Measurements from ENCODE around the gene SLC35F6. TPM values are rescaled to one million over a fixed set of nuclear protein-coding genes. Genes with fewer than 3 reads are reported as not detected.
A peak's percentile ranks its signal among the peaks of the same experiment; 100 is the strongest.

SLC35F6 gene
- 22.9 and 23.5 TPM in 2 replicates for polyA plus RNA-seq (2013)

- no peaks in the 10 kb centered on the region for H3K27me3 ChIP-seq (ENCODE audit: insufficient read depth, low read length)
- H2BK120ac ChIP-seq (ENCODE audit: insufficient read depth, low read length, poor library complexity), result peak within 1 kb of the TSS; percentile 69
- peak within 1 kb of the TSS; percentile 71 for H3K18ac ChIP-seq (ENCODE audit: low read length)
- no CpG with 5 or more reads among the region's 68 CpGs for WGBS (ENCODE audit: extremely low coverage, insufficient coverage, insufficient read length)
- H3K23ac ChIP-seq (ENCODE audit: low read length), result no peak within 1 kb of the TSS
- peak within 1 kb of the TSS; percentile 73 for H3K4me2 ChIP-seq (ENCODE audit: low read length)
- no peak within 1 kb of the TSS for H3K27ac ChIP-seq (ENCODE audit: low read depth, low read length)
- H4K12ac ChIP-seq (ENCODE audit: low read depth, low read length), result peak within 1 kb of the TSS; percentile 57
- peaks cover 6% of the 10 kb centered on the region for H3K79me1 ChIP-seq (ENCODE audit: low read length)
- H3K4me3 ChIP-seq (ENCODE audit: low read depth, low read length), result peak within 1 kb of the TSS; percentile 89
- peaks cover 10% of the 10 kb centered on the region for H3K79me2 ChIP-seq (ENCODE audit: control insufficient read depth, insufficient read depth, low read length, poor library complexity)
- H3K9me3 ChIP-seq (ENCODE audit: insufficient read depth, low read depth, low read length), result no peaks in the 10 kb centered on the region
- H2AK5ac ChIP-seq (ENCODE audit: low read length), result peak within 1 kb of the TSS; percentile 21
- H4K8ac ChIP-seq (ENCODE audit: low read depth, low read length), result peak within 1 kb of the TSS; percentile 80
- H2AFZ ChIP-seq (ENCODE audit: insufficient read depth, low read length, poor library complexity), result peak within 1 kb of the TSS; percentile 80
- no peak within 1 kb of the TSS for H2BK12ac ChIP-seq (ENCODE audit: low read length)
- H3K4ac ChIP-seq (ENCODE audit: low read depth, low read length), result peak within 1 kb of the TSS; percentile 67
- peak within 1 kb of the TSS; percentile 85 for H3K14ac ChIP-seq (ENCODE audit: low read length)
- H3K36me3 ChIP-seq (ENCODE audit: control insufficient read depth in 1 of 2, insufficient read depth in 2 of 2, low read length in 2 of 2), result peaks cover 0 to 2% of the 10 kb centered on the region in 2 experiments
- H4K91ac ChIP-seq (ENCODE audit: low read depth, low read length), result peak within 1 kb of the TSS; percentile 76
- peak within 1 kb of the TSS; percentile 65 for H2BK5ac ChIP-seq (ENCODE audit: low read depth, low read length, poor library complexity)
- peak within 1 kb of the TSS; percentile 91 for H3K9ac ChIP-seq (ENCODE audit: low read length)
- H3K4me1 ChIP-seq (ENCODE audit: control insufficient read depth in 1 of 2, insufficient read depth in 2 of 2, low read length in 2 of 2), result peaks cover 16 to 25% of the 10 kb centered on the region in 2 experiments
- peak; percentile 80 to 86 for DNase-seq
Observed at GRCh38 chr2:26764078-26764887, at the start of gene SLC35F6. Gene SLC35F6 (plus strand): TSS chr2:26764284. CDS start chr2:26764350, 66 bp downstream.

GRCh38 chr2:26715528-26716270, 48.4 kb upstream of the SLC35F6 start:
- Histone ChIP-seq H3K4me3 (ENCODE audit: low read depth, low read length) (no peak overlapping the region), H3K27me3 (ENCODE audit: insufficient read depth, low read length) (no peaks in the 10 kb centered on the region), H3K79me1 (ENCODE audit: low read length) (no peaks in the 10 kb centered on the region), H3K9me3 (ENCODE audit: insufficient read depth, low read depth, low read length) (no peaks in the 10 kb centered on the region), H2AFZ (ENCODE audit: insufficient read depth, low read length, poor library complexity) (no peak overlapping the region), H2AK5ac (ENCODE audit: low read length) (no peak overlapping the region), H4K12ac (ENCODE audit: low read depth, low read length) (no peak overlapping the region), H4K8ac (ENCODE audit: low read depth, low read length) (no peak overlapping the region), H3K36me3 (ENCODE audit: control insufficient read depth in 1 of 2, insufficient read depth in 2 of 2, low read length in 2 of 2) (no peaks in the 10 kb centered on the region), H3K9ac (ENCODE audit: low read length) (no peak overlapping the region), H2BK12ac (ENCODE audit: low read length) (no peak overlapping the region), H3K4me1 (ENCODE audit: control insufficient read depth in 1 of 2, insufficient read depth in 2 of 2, low read length in 2 of 2) (no peaks in the 10 kb centered on the region), H3K14ac (ENCODE audit: low read length) (no peak overlapping the region), H3K27ac (ENCODE audit: low read depth, low read length) (no peak overlapping the region), H4K91ac (ENCODE audit: low read depth, low read length) (no peak overlapping the region), H2BK5ac (ENCODE audit: low read depth, low read length, poor library complexity) (no peak overlapping the region), H3K4ac (ENCODE audit: low read depth, low read length) (no peak overlapping the region), H3K18ac (ENCODE audit: low read length) (no peak overlapping the region), H3K79me2 (ENCODE audit: control insufficient read depth, insufficient read depth, low read length, poor library complexity) (no peaks in the 10 kb centered on the region), H2BK120ac (ENCODE audit: insufficient read depth, low read length, poor library complexity) (no peak overlapping the region), H3K4me2 (ENCODE audit: low read length) (no peak overlapping the region), H3K23ac (ENCODE audit: low read length) (no peak overlapping the region)
- WGBS (ENCODE audit: extremely low coverage, insufficient coverage, insufficient read length), result no CpG with 5 or more reads among the region's 13 CpGs
- DNase-seq, result no peak

GRCh38 chr2:26716340-26716739, 47.7 kb upstream of the SLC35F6 start:
- Histone ChIP-seq H3K9ac (ENCODE audit: low read length) (no peak overlapping the region), H2AK5ac (ENCODE audit: low read length) (no peak overlapping the region), H2BK120ac (ENCODE audit: insufficient read depth, low read length, poor library complexity) (no peak overlapping the region), H3K4me3 (ENCODE audit: low read depth, low read length) (no peak overlapping the region), H3K14ac (ENCODE audit: low read length) (no peak overlapping the region), H3K79me2 (ENCODE audit: control insufficient read depth, insufficient read depth, low read length, poor library complexity) (no peaks in the 10 kb centered on the region), H3K79me1 (ENCODE audit: low read length) (no peaks in the 10 kb centered on the region), H3K9me3 (ENCODE audit: insufficient read depth, low read depth, low read length) (no peaks in the 10 kb centered on the region), H3K27ac (ENCODE audit: low read depth, low read length) (no peak overlapping the region), H4K91ac (ENCODE audit: low read depth, low read length) (no peak overlapping the region), H2BK5ac (ENCODE audit: low read depth, low read length, poor library complexity) (no peak overlapping the region), H3K4me2 (ENCODE audit: low read length) (no peak overlapping the region), H3K36me3 (ENCODE audit: control insufficient read depth in 1 of 2, insufficient read depth in 2 of 2, low read length in 2 of 2) (no peaks in the 10 kb centered on the region), H2AFZ (ENCODE audit: insufficient read depth, low read length, poor library complexity) (no peak overlapping the region), H3K23ac (ENCODE audit: low read length) (no peak overlapping the region), H3K18ac (ENCODE audit: low read length) (no peak overlapping the region), H4K12ac (ENCODE audit: low read depth, low read length) (no peak overlapping the region), H4K8ac (ENCODE audit: low read depth, low read length) (no peak overlapping the region), H3K4me1 (ENCODE audit: control insufficient read depth in 1 of 2, insufficient read depth in 2 of 2, low read length in 2 of 2) (no peaks in the 10 kb centered on the region), H2BK12ac (ENCODE audit: low read length) (no peak overlapping the region), H3K4ac (ENCODE audit: low read depth, low read length) (no peak overlapping the region), H3K27me3 (ENCODE audit: insufficient read depth, low read length) (no peaks in the 10 kb centered on the region)
- DNase-seq, result no peak
- no CpG with 5 or more reads among the region's 3 CpGs for WGBS (ENCODE audit: extremely low coverage, insufficient coverage, insufficient read length)

- Histone ChIP-seq H3K36me3 (ENCODE audit: control insufficient read depth in 1 of 2, insufficient read depth in 2 of 2, low read length in 2 of 2) (no peaks in the 10 kb centered on the region), H4K8ac (ENCODE audit: low read depth, low read length) (no peak overlapping the region), H3K4me2 (ENCODE audit: low read length) (no peak overlapping the region), H3K9me3 (ENCODE audit: insufficient read depth, low read depth, low read length) (no peaks in the 10 kb centered on the region), H3K4me1 (ENCODE audit: control insufficient read depth in 1 of 2, insufficient read depth in 2 of 2, low read length in 2 of 2) (no peaks in the 10 kb centered on the region), H2BK12ac (ENCODE audit: low read length) (no peak overlapping the region), H3K18ac (ENCODE audit: low read length) (no peak overlapping the region), H2AK5ac (ENCODE audit: low read length) (no peak overlapping the region), H3K9ac (ENCODE audit: low read length) (no peak overlapping the region), H3K4ac (ENCODE audit: low read depth, low read length) (no peak overlapping the region), H3K23ac (ENCODE audit: low read length) (no peak overlapping the region), H4K91ac (ENCODE audit: low read depth, low read length) (no peak overlapping the region), H2AFZ (ENCODE audit: insufficient read depth, low read length, poor library complexity) (no peak overlapping the region), H3K4me3 (ENCODE audit: low read depth, low read length) (no peak overlapping the region), H3K79me2 (ENCODE audit: control insufficient read depth, insufficient read depth, low read length, poor library complexity) (no peaks in the 10 kb centered on the region), H3K27ac (ENCODE audit: low read depth, low read length) (no peak overlapping the region), H2BK120ac (ENCODE audit: insufficient read depth, low read length, poor library complexity) (no peak overlapping the region), H3K14ac (ENCODE audit: low read length) (no peak overlapping the region), H3K27me3 (ENCODE audit: insufficient read depth, low read length) (no peaks in the 10 kb centered on the region), H3K79me1 (ENCODE audit: low read length) (no peaks in the 10 kb centered on the region), H4K12ac (ENCODE audit: low read depth, low read length) (no peak overlapping the region), H2BK5ac (ENCODE audit: low read depth, low read length, poor library complexity) (no peak overlapping the region)
- no CpG with 5 or more reads among the region's 2 CpGs for WGBS (ENCODE audit: extremely low coverage, insufficient coverage, insufficient read length)
- no peak for DNase-seq
Observed at GRCh38 chr2:26716769-26717168, 47.3 kb upstream of the SLC35F6 start.
